K562 (cell line): ENCODE data around the gene RPLP2.

ENCODE experiments used
- ARHGAP35 ChIP-seq: fragments of 450-650 bp; IDR thresholded peaks from 2 replicates; pipeline ENCODE4 v1.6.1; 2018; ENCODE audit not compliant: partially characterized antibody
- BHLHE40 ChIP-seq: IDR thresholded peaks from 2 replicates; pipeline ENCODE4 v1.6.1; 2011; ENCODE audit warnings: low read length, improper control_type of control experiment
- ELF2 ChIP-seq: fragments of 250-450 bp; sonication (Bioruptor Pico); IDR thresholded peaks from 2 replicates; pipeline ENCODE4 v1.5.0; 2021; ENCODE audit warnings: mild to moderate bottlenecking
- ZFX ChIP-seq: sonication (generic); formaldehyde crosslinking; IDR thresholded peaks from 2 replicates; pipeline ENCODE4 v1.8.0; 2022; ENCODE audit warnings: mild to moderate bottlenecking, missing genetic modification reagents, moderate library complexity

DNA sequence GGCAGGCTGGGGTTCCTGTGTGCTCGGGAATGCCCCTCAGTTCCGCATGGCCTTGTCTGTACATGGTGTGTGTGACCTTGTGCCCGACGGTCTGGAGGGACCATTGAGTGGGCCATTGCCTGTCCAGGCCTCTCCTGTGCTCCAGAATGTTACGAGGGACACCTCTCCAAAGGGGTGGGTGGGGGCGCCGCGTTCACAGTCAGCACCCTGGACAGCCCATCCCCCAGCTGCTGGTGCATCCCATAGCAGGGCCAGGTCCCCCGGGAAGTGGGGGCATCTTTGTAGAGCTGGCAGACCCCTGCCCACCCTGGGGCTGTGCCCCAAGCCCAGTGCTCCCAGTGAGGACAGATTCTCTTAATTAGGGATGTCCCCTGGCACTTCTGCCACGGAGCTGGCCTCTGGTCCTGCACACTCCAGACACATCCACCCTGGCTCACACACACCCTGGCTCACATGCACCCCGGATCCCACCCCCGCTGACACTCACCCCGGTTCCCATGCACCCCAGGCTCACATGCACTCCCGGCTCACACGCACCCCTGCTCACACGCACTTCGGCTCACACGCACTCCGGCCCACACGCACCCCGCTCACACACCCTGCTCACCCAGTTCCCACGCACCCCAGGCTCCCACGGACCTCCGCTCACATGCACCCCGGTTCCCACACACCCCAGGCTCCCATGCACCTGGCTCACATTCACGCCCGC is 48.4 kb downstream of the RPLP2 start:
- TF ChIP-seq ZFX = no peak
- TF ChIP-seq ARHGAP35 = no peak
- no peak for TF ChIP-seq ELF2 (CRISPR knock-in tag)
- no peak for TF ChIP-seq BHLHE40
